HepG2 (cell line): Measurements from ENCODE around the gene GDPD5. TPM values are rescaled to one million over a fixed set of nuclear protein-coding genes. Genes with fewer than 3 reads are reported as not detected.
A peak's percentile ranks its signal among the peaks of the same experiment; 100 is the strongest.

ENCODE experiments used
- ARID4A ChIP-seq: sonication (generic); formaldehyde crosslinking; IDR thresholded peaks from 2 replicates; pipeline ENCODE4 v1.5.0; 2020; ENCODE audit warnings: mild to moderate bottlenecking, missing genetic modification reagents, borderline replicate concordance
- ARNT2 ChIP-seq: sonication (generic); formaldehyde crosslinking; IDR thresholded peaks from 2 replicates; pipeline ENCODE4 v1.8.0; 2022; ENCODE audit warnings: mild to moderate bottlenecking, low read depth, missing genetic modification reagents, moderate library complexity
- ATF7-NPFF ChIP-seq: sonication (generic); formaldehyde crosslinking; IDR thresholded peaks from 2 replicates; pipeline ENCODE4 v1.8.1; 2023; ENCODE audit warnings: mild to moderate bottlenecking, low read depth, missing genetic modification reagents, moderate library complexity
- BCLAF1 ChIP-seq: fragments of 450-650 bp; IDR thresholded peaks from 2 replicates; pipeline ENCODE4 v1.6.1; 2017; ENCODE audit warnings: mild to moderate bottlenecking
- MAZ ChIP-seq, 2 experiments: sonication (generic) in 1 of 2; formaldehyde crosslinking in 1 of 2; IDR thresholded peaks; 2 replicates each; pipeline versions ENCODE4 v1.5.0 to v1.6.1; 2012 to 2020; ENCODE audit warnings: low read depth in 2 of 2, mild to moderate bottlenecking in 2 of 2, borderline replicate concordance in 1 of 2, improper control_type of control experiment in 1 of 2, low read length in 1 of 2, missing genetic modification reagents in 1 of 2, moderate library complexity in 1 of 2
- MYPOP ChIP-seq: sonication (generic); formaldehyde crosslinking; IDR thresholded peaks from 2 replicates; pipeline ENCODE4 v1.8.1; 2023; ENCODE audit warnings: mild to moderate bottlenecking, moderate library complexity, missing genetic modification reagents
- NR2C2 ChIP-seq: sonication (generic); formaldehyde crosslinking; IDR thresholded peaks from 2 replicates; pipeline ENCODE4 v1.4.0; 2020; ENCODE audit warnings: missing genetic modification reagents, mild to moderate bottlenecking, moderate library complexity, borderline replicate concordance
- POLR2A ChIP-seq, 2 experiments: IDR thresholded peaks; 2 replicates each; pipeline ENCODE4 v1.6.1; 2011; ENCODE audit warnings: low read depth in 2 of 2, low read length in 2 of 2, mild to moderate bottlenecking in 1 of 2, moderate library complexity in 1 of 2; ENCODE audit not compliant: insufficient read depth in 1 of 2
- UBTF ChIP-seq: sonication (generic); formaldehyde crosslinking; IDR thresholded peaks from 2 replicates; pipeline ENCODE4 v1.4.0; 2020; ENCODE audit warnings: mild to moderate bottlenecking, missing genetic modification reagents
- XRCC5 ChIP-seq: fragments of 200-400 bp; formaldehyde crosslinking; optimal IDR thresholded peaks from 2 replicates; pipeline ENCODE3; 2017; ENCODE audit warnings: mild to moderate bottlenecking, low read length
- ZBTB38 ChIP-seq: sonication (generic); formaldehyde crosslinking; IDR thresholded peaks from 2 replicates; pipeline ENCODE4 v1.5.1; 2020; ENCODE audit warnings: mild to moderate bottlenecking, missing genetic modification reagents
- ZNF296 ChIP-seq: sonication (generic); formaldehyde crosslinking; conservative IDR thresholded peaks from 2 replicates; pipeline ENCODE4 v1.5.0; 2020; ENCODE audit warnings: mild to moderate bottlenecking, missing genetic modification reagents
- ZNF350 ChIP-seq: sonication (generic); formaldehyde crosslinking; IDR thresholded peaks from 2 replicates; pipeline ENCODE4 v1.4.0; 2020; ENCODE audit warnings: mild to moderate bottlenecking, low read depth, missing genetic modification reagents, borderline replicate concordance
- ZNF362 ChIP-seq: sonication (generic); formaldehyde crosslinking; IDR thresholded peaks from 2 replicates; pipeline ENCODE4 v1.4.0; 2020; ENCODE audit warnings: missing genetic modification reagents, mild to moderate bottlenecking, borderline replicate concordance
- ZNF780A ChIP-seq: sonication (generic); formaldehyde crosslinking; IDR thresholded peaks from 2 replicates; pipeline ENCODE4 v1.8.0; 2022; ENCODE audit warnings: mild to moderate bottlenecking, missing genetic modification reagents, moderate library complexity
- polyA plus RNA-seq, 8 experiments: library from polyadenylated mRNA; depleted of rRNA in 3 of 8; stranded (reverse) in 7 of 8; unstranded in 1 of 8; fragments of >200 nt; fragmentation: Illumina TruSeq in 4 of 8; extraction: Trizol in 4 of 8; gene quantifications; 2 replicates each; pipeline versions ENCODE4 v1.2.1 to v1.2.3, GENCODE V29; 2011 to 2016; ENCODE audit warnings: low read depth in 4 of 8, missing spikeins in 1 of 8, mixed read lengths in 1 of 8; ENCODE audit not compliant: insufficient read depth in 1 of 8
- total RNA-seq, 5 experiments: library from RNA; depleted of rRNA; stranded (reverse); fragments of >200 nt; fragmentation: Illumina TruSeq; extraction: Trizol; gene quantifications; 2 replicates each; pipeline ENCODE4 v1.2.3, GENCODE V29; 2016; ENCODE audit warnings: low read depth in 1 of 5

Gene GDPD5
- total and polyA plus RNA-seq, 2 of the 13 experiments (the other 11 are each of a cell fraction or from before 2014, with no cell fraction given) = 55.0 to 67.5 TPM

- no peak for TF ChIP-seq ZBTB38
- no peak for TF ChIP-seq ATF7-NPFF (CRISPR knock-in tag)
- TF ChIP-seq ZNF296 (CRISPR knock-in tag) = no peak
- TF ChIP-seq NR2C2 (CRISPR knock-in tag) = no peak
- TF ChIP-seq MYPOP (CRISPR knock-in tag) = peak; percentile 37; the same call in 1 of the 2 replicates
- TF ChIP-seq POLR2A (IDR thresholded peaks at IDR 0.05; ENCODE audit: insufficient read depth in 1 of 2, low read depth in 2 of 2, low read length in 2 of 2) = peak in 1 of 2 experiments; percentile 60; a peak in 1 of 4 replicates
- TF ChIP-seq XRCC5 = peak; percentile 26
- peak; percentile 24; the same call in 1 of the 2 replicates for TF ChIP-seq ZNF350
- TF ChIP-seq ARNT2 (CRISPR knock-in tag) = no peak
- no peak for TF ChIP-seq ZNF362 (CRISPR knock-in tag)
- TF ChIP-seq MAZ (IDR thresholded peaks at IDR 0.05; ENCODE audit: borderline replicate concordance, low read depth, low read length) = 0 out of 2 replicates have a peak, but pooled peaks have one; percentile 6
- TF ChIP-seq MAZ (CRISPR knock-in tag; IDR thresholded peaks at IDR 0.05; ENCODE audit: low read depth) = peak; percentile 57; the same call in 1 of the 2 replicates
- no peak for TF ChIP-seq BCLAF1
- no peak for TF ChIP-seq ZNF780A (CRISPR knock-in tag)
- peak; percentile 44; the same call in 1 of the 2 replicates for TF ChIP-seq ARID4A (CRISPR knock-in tag)
- TF ChIP-seq UBTF = peak; percentile 46; the same call in 1 of the 2 replicates
These were observed 28.7 kb upstream of the GDPD5 start (continued) for GRCh38 chr11:75554258-75555022.
